ENCODE measurements around the gene MORN1. TPM values are rescaled to one million over a fixed set of nuclear protein-coding genes. Genes with fewer than 3 reads are reported as not detected.
A peak's percentile ranks its signal among the peaks of the same experiment; 100 is the strongest.

The MORN1 gene
- total RNA-seq, 4 donors from 2014 or later, result 5.0 to 14.6 (median 9.2) TPM

GRCh38 chr1:2283991-2284895 lies 107.1 kb downstream of the MORN1 start:
- TF ChIP-seq POLR2AphosphoS5 (IDR thresholded peaks at IDR 0.05), result no peak
- TF ChIP-seq EP300 (IDR thresholded peaks at IDR 0.05), result no peak
- no peak for TF ChIP-seq POLR2A (IDR thresholded peaks at IDR 0.05)
- TF ChIP-seq, protein P1, sequence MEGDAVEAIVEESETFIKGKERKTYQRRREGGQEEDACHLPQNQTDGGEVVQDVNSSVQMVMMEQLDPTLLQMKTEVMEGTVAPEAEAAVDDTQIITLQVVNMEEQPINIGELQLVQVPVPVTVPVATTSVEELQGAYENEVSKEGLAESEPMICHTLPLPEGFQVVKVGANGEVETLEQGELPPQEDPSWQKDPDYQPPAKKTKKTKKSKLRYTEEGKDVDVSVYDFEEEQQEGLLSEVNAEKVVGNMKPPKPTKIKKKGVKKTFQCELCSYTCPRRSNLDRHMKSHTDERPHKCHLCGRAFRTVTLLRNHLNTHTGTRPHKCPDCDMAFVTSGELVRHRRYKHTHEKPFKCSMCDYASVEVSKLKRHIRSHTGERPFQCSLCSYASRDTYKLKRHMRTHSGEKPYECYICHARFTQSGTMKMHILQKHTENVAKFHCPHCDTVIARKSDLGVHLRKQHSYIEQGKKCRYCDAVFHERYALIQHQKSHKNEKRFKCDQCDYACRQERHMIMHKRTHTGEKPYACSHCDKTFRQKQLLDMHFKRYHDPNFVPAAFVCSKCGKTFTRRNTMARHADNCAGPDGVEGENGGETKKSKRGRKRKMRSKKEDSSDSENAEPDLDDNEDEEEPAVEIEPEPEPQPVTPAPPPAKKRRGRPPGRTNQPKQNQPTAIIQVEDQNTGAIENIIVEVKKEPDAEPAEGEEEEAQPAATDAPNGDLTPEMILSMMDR (IDR thresholded peaks at IDR 0.05), result no peak
- WGBS, 2 donors (ENCODE audit: low coverage in 1 of 2), result 20 to 69% methylated on average over 1 to 4 of the region's 27 CpGs
- peak; percentile 13 for ATAC-seq
- Histone ChIP-seq H3K4me1 (peaks cover 0 to 78% (median 44%) of the 10 kb centered on the region in 3 donors), H3K9me3 (no peaks in the 10 kb centered on the region), H3K27ac (peak overlapping the region in 3 of 4 donors; percentile 65 to 79 (median 65)), H3K4me3 (no peak overlapping the region), H3K36me3 (no peaks in the 10 kb centered on the region), H3K27me3 (no peaks in the 10 kb centered on the region)

GRCh38 chr1:2283371-2283990 lies 107.9 kb downstream of the MORN1 start:
- TF ChIP-seq POLR2A (IDR thresholded peaks at IDR 0.05) (no peak), POLR2AphosphoS5 (IDR thresholded peaks at IDR 0.05) (no peak), EP300 (IDR thresholded peaks at IDR 0.05) (no peak)
- TF ChIP-seq, protein P1 (IDR thresholded peaks at IDR 0.05), result no peak
- no peak overlapping the region for H3K4me3 ChIP-seq
- H3K4me1 ChIP-seq, result peaks cover 0 to 78% (median 44%) of the 10 kb centered on the region in 3 donors
- H3K36me3 ChIP-seq, result no peaks in the 10 kb centered on the region
- H3K9me3 ChIP-seq, result no peaks in the 10 kb centered on the region
- H3K27me3 ChIP-seq, result no peaks in the 10 kb centered on the region
- H3K27ac ChIP-seq, result peak overlapping the region in 2 of 4 donors; percentile 65 to 79
- WGBS, 2 donors (ENCODE audit: low coverage in 1 of 2), result 80% methylated on average over 3 of the region's 21 CpGs; no CpG with 5 or more reads in 1 of the 2 donors
- no peak for ATAC-seq

DNA sequence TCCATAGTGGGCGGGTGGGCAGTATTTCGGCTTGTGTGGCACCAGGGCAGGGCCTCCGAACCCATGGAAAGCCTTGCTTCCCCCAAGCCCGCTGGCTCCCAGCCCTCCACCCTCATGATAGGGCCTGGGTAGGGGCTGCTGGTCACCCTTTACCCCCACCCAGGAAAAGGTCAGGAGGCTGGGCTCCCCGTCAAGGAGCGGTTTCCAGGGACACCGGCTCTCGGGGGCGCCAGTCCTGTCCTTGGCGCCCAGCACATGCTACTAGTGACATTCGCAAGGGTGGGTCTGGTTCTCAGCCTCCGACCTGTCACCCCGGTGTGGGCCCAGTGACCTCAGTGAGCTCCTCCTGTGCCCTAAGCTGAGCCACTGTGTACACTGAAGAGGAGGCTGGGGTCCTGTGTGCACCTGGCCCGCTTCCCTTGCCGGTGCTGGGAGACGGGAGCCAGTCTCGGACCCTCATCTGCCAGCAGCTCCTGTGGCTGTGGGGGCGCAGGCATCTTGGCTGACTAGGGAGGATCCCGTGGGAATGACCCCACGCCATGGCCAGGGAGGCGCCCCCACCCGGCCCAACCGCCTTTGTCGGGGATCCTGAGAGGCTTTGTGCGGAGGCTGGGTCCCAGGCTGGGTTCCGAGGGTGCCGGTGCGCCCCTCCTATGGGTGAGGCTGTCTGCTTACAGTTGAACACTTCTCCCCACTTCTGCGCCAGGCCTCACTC lies 108.6 kb downstream of the MORN1 start:
- H3K4me1 ChIP-seq, result peaks cover 0 to 78% (median 46%) of the 10 kb centered on the region in 3 donors
- peaks cover 0 to under 1% of the 10 kb centered on the region in 2 donors for H3K36me3 ChIP-seq
- no peaks in the 10 kb centered on the region for H3K9me3 ChIP-seq
- H3K27ac ChIP-seq, result peak overlapping the region in 2 of 4 donors; percentile 65 to 79
- no peak for ATAC-seq
- H3K4me3 ChIP-seq, result no peak overlapping the region
- 60% methylated on average over 2 of the region's 29 CpGs; no CpG with 5 or more reads in 1 of the 2 donors for WGBS, 2 donors (ENCODE audit: low coverage in 1 of 2)
- TF ChIP-seq POLR2AphosphoS5 (IDR thresholded peaks at IDR 0.05) (no peak), POLR2A (IDR thresholded peaks at IDR 0.05) (no peak), EP300 (IDR thresholded peaks at IDR 0.05) (no peak)
- TF ChIP-seq, protein P1 (IDR thresholded peaks at IDR 0.05), result no peak
- H3K27me3 ChIP-seq, result no peaks in the 10 kb centered on the region

- H3K27ac ChIP-seq, result peak overlapping the region in 3 of 4 donors; percentile 80 to 82 (median 81)
Measured at GRCh38 chr1:2279817-2280216, 111.5 kb downstream of the MORN1 start.

More at GRCh38 chr1:2279817-2280216, 111.5 kb downstream of the MORN1 start:
- H3K27me3 ChIP-seq, result no peaks in the 10 kb centered on the region
- ATAC-seq, result no peak
- no peak for TF ChIP-seq POLR2A (IDR thresholded peaks at IDR 0.05)
- TF ChIP-seq, protein P1 (IDR thresholded peaks at IDR 0.05), result no peak
- no peak for TF ChIP-seq POLR2AphosphoS5 (IDR thresholded peaks at IDR 0.05)
- no peak for TF ChIP-seq EP300 (IDR thresholded peaks at IDR 0.05)
- peaks cover 0 to 4% of the 10 kb centered on the region in 2 donors for H3K36me3 ChIP-seq
- WGBS, 2 donors (ENCODE audit: low coverage in 1 of 2), result 55% methylated on average over 2 of the region's 9 CpGs; no CpG with 5 or more reads in 1 of the 2 donors
- H3K4me3 ChIP-seq, result no peak overlapping the region
- H3K9me3 ChIP-seq, result no peaks in the 10 kb centered on the region
- peaks cover 9 to 81% (median 71%) of the 10 kb centered on the region in 3 donors for H3K4me1 ChIP-seq

Measured in gastroesophageal sphincter (tissue), 4 donors.